Upper lobe of right lung (tissue), 1 donor: ENCODE results near the gene RSBN1. TPM values are rescaled to one million over a fixed set of nuclear protein-coding genes. Genes with fewer than 3 reads are reported as not detected.
"Not testable (repeated sequence)": the region's sequence is repeated elsewhere in the genome, so short reads cannot be mapped to it uniquely, and the experiment has no call there.

Experiments used
- ATAC-seq: fragments of 200-7000 bp; cut with Tn5 transposase; one replicate; pipeline ENCODE4 v1.9.1; 2020; ENCODE audit warnings: mild to moderate bottlenecking, moderate library complexity
- DNase-seq: peaks from one replicate; pipeline ENCODE4 v3.0.0-alpha.2; 2020
- H3K27ac ChIP-seq: fragments of 200-600 bp; one replicate; pipeline ENCODE4 v1.8.0; 2022
- H3K27me3 ChIP-seq: fragments of 200-600 bp; one replicate; pipeline ENCODE4 v1.8.0; 2022; ENCODE audit warnings: mild to moderate bottlenecking
- H3K36me3 ChIP-seq: fragments of 200-600 bp; one replicate; pipeline ENCODE4 v1.8.0; 2022
- H3K4me1 ChIP-seq: fragments of 200-600 bp; one replicate; pipeline ENCODE4 v1.8.0; 2022
- H3K4me3 ChIP-seq: fragments of 200-600 bp; one replicate; pipeline ENCODE4 v1.8.0; 2022; ENCODE audit warnings: mild to moderate bottlenecking
- H3K9me3 ChIP-seq: fragments of 200-600 bp; one replicate; pipeline ENCODE4 v1.8.0; 2022
- CTCF ChIP-seq: fragments of 200-600 bp; IDR thresholded peaks from one replicate; pipeline ENCODE4 v1.8.0; 2022; ENCODE audit warnings: antibody characterized with exemption
- intact Hi-C: fragments of 100-400 bp; cut with DNase I; formaldehyde crosslinking; loops from one replicate; pipeline ENCODE4 v1.11.0; 2022
- total RNA-seq: library from RNA; stranded (reverse); fragmentation: NEBNext Ultra II Directional; extraction: Animal tissue kit (Norgen Biotek cat#: 25700); gene quantifications from one replicate; pipeline ENCODE4 v1.2.1, GENCODE V29; 2021
- donor health status: DM: no; HTN: yes; CAD: no; lungs with severe emphysema.

The RSBN1 gene
- total RNA-seq, 1 donor from 2014 or later, result 23.2 TPM

DNA sequence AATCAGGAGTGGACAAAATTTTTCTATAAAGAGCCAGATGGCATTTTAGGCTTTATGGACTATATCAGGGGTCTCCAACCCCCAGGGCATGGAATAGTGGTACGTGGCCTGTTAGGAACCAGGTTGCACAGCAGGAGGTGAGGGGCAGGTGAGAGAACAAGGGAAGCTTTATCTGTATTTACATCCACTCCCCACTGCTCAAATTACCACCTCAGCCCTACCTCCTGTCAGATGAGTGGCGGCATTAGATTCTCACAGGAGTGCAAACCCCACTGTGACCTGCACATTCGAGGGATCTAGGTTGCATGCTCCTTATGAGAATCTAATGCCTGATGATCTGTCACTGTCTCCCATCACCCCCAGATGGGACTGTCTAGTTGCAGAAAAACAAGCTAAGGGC is 66.9 kb downstream of the RSBN1 start:
- ATAC-seq (no peak), DNase-seq (no peak)
- Histone ChIP-seq H3K36me3 (peaks cover 17% of the 10 kb centered on the region), H3K4me1 (no peaks in the 10 kb centered on the region), H3K27ac (no peak overlapping the region), H3K9me3 (no peaks in the 10 kb centered on the region), H3K4me3 (no peak overlapping the region), H3K27me3 (no peaks in the 10 kb centered on the region)
- TF ChIP-seq CTCF, result no peak
- intact Hi-C loops, result no loop called here

GRCh38 chr1:113744114-113744513 is 68.2 kb downstream of the RSBN1 start:
- no peaks in the 10 kb centered on the region for H3K9me3 ChIP-seq
- ATAC-seq (no peak), DNase-seq (no peak)
- H3K4me3 ChIP-seq, result no peak overlapping the region
- intact Hi-C loops, result no loop called here
- TF ChIP-seq CTCF, result no peak
- no peak overlapping the region for H3K27ac ChIP-seq
- peaks cover 18% of the 10 kb centered on the region for H3K36me3 ChIP-seq
- H3K4me1 ChIP-seq, result no peaks in the 10 kb centered on the region
- no peaks in the 10 kb centered on the region for H3K27me3 ChIP-seq

DNA sequence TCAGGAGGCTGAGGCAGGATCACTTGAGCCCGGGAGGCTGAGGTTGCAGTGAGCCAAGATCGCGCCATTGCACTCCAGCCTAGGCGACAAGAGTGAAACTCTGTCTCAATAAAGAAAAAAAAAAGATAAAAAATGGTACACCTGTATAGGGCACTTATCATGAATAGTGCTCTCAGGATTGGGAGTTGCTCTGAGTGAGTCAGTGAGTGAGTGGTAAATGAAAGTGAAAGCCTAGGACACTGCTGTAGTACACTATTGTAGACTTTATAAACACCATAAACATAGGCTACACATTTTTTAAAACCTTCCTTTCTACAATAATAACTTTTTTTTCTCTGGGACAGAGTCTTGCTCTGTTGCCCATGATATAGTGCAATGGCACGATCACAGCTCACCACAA is 69.8 kb downstream of the RSBN1 start:
- DNase-seq (no peak), ATAC-seq (peak; percentile 64)
- Histone ChIP-seq H3K27ac (no peak overlapping the region), H3K27me3 (no peaks in the 10 kb centered on the region), H3K4me3 (no peak overlapping the region), H3K36me3 (peaks cover 23% of the 10 kb centered on the region), H3K9me3 (no peaks in the 10 kb centered on the region), H3K4me1 (no peaks in the 10 kb centered on the region)
- TF ChIP-seq CTCF, result no peak
- intact Hi-C loops, result no loop called here

DNA sequence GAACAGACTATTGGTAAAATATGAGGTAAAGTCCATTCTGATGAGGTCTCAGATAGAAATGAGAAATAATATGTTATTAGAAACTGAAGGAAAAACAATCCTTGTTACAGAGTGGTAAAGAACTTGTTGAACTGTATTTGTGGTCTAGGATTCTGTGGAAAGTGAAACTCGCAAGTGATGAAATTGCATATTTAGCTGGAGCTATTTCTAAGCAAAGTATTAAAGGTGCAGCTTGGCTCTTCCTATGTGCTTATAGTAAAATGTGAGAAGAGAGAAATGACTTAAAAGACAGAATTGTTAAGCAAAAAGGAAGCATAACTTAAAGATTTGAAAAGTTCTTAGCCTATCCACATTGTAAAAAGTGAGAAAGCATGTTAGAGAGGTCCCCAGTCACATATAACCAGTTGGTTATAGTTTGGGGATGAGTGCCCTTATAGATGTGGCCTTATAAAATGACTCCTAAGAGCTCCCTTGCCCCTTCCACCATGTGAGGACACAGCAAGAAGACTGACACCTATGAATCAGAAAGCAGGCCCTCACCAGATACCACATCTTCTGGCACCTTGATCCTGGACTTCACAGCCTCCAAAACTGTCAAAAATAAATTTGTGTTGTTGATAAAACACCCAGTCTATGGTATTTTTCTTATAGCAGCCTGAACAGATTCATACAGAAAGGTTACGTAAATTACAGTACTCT is 77.8 kb downstream of the RSBN1 start:
- no peak for DNase-seq
- Histone ChIP-seq H3K27ac (no peak overlapping the region), H3K9me3 (no peaks in the 10 kb centered on the region), H3K4me3 (no peak overlapping the region), H3K36me3 (peaks cover 28% of the 10 kb centered on the region), H3K4me1 (no peaks in the 10 kb centered on the region), H3K27me3 (no peaks in the 10 kb centered on the region)
- no peak for TF ChIP-seq CTCF
- no peak for ATAC-seq
- intact Hi-C loops, result no loop called here

DNA sequence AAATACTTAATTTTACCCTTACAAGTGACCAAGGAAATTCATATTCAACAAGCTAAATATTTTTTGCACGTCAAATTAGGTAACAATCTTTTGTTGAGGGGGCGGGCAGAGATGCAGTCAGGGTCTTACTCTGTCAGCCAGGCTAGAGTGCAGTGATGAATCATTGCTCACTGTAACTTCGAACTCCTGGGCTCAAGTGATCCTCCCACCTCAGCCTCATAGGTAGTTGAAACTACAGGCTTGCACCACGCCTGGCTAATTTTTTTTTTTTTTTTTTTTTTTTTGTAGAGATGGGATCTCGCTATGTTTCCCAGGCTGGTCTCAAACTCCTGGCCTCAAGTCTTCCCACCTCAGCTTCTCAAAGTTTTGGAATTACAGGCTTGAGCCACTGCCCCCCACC is 79.5 kb downstream of the RSBN1 start:
- Histone ChIP-seq H3K4me3 (no peak overlapping the region), H3K9me3 (no peaks in the 10 kb centered on the region), H3K36me3 (peaks cover 25% of the 10 kb centered on the region), H3K27me3 (no peaks in the 10 kb centered on the region), H3K4me1 (no peaks in the 10 kb centered on the region), H3K27ac (no peak overlapping the region)
- ATAC-seq, result no peak
- intact Hi-C loops, result no loop called here
- DNase-seq, result no peak
- TF ChIP-seq CTCF, result no peak

DNA sequence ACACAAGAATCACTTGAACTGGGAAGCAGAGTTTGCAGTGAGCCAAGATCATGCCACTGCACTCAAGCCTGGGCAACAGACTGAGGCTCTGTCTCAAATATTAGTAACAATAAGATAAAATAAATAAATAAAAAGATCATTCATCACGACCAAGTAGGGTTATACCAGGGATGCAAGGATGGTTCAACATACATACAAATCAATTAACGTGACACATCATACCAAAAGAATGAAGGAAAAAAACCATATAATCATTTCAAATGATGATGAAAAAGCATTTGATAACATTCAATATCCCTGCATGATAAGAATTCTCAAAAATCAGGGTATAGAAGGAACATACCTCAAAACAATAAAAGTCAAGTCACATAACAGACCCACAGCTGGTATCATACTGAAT is 91.3 kb downstream of the RSBN1 start:
- ATAC-seq, result no peak
- H3K27me3 ChIP-seq, result no peaks in the 10 kb centered on the region
- peaks cover 32% of the 10 kb centered on the region for H3K36me3 ChIP-seq

GRCh38 chr1:113718621-113719020 is 93.7 kb downstream of the RSBN1 start:
- intact Hi-C loops, DNase-seq, ATAC-seq, H3K4me1 ChIP-seq, H3K27ac ChIP-seq, H3K27me3 ChIP-seq, H3K4me3 ChIP-seq, H3K9me3 ChIP-seq: not testable (repeated sequence)
- peaks cover 14% of the 10 kb centered on the region for H3K36me3 ChIP-seq

More for the DNA sequence above, 91.3 kb downstream of the RSBN1 start:
- Histone ChIP-seq H3K27ac (no peak overlapping the region), H3K9me3 (no peaks in the 10 kb centered on the region), H3K4me3 (no peak overlapping the region), H3K4me1 (no peaks in the 10 kb centered on the region)
- TF ChIP-seq CTCF, result no peak
- intact Hi-C loops, result no loop called here
- DNase-seq, result no peak

- H3K27ac ChIP-seq, H3K9me3 ChIP-seq, H3K4me3 ChIP-seq, H3K4me1 ChIP-seq, H3K27me3 ChIP-seq, DNase-seq, intact Hi-C loops, ATAC-seq: not testable (repeated sequence)
- peaks cover 20% of the 10 kb centered on the region for H3K36me3 ChIP-seq
These were observed 94.8 kb downstream of the RSBN1 start for GRCh38 chr1:113717506-113717905.
